Stomach (tissue), 9 donors: Measurements from ENCODE around the gene MEST. TPM values are rescaled to one million over a fixed set of nuclear protein-coding genes. Genes with fewer than 3 reads are reported as not detected.
"Not testable (repeated sequence)": the region's sequence is repeated elsewhere in the genome, so short reads cannot be mapped to it uniquely, and the experiment has no call there.

ENCODE experiments used
- DNase-seq, 2 donors: peaks; one replicate each; pipeline versions ENCODE4 v3.0.0 to v3.0.0-alpha.2; 2013 to 2019
- H3K27ac ChIP-seq, 5 donors: fragments of 200-600 bp in 4 of 5; sonication (generic) in 4 of 5; one replicate each; pipeline ENCODE4 v1.5.1; 2013 to 2019; ENCODE audit warnings: mild to moderate bottlenecking in 1 of 5, moderate library complexity in 1 of 5
- H3K27me3 ChIP-seq, 3 donors: fragments of 200-600 bp; sonication (generic); one replicate each; pipeline ENCODE4 v1.5.1; 2017 to 2019; ENCODE audit warnings: mixed run types in 1 of 3
- H3K36me3 ChIP-seq, 4 donors: fragments of 200-600 bp; sonication (generic); 1 replicate in 3 of 4; 2 replicates in 1 of 4; pipeline ENCODE4 v1.5.1; 2016 to 2019
- H3K4me1 ChIP-seq, 4 donors: fragments of 200-600 bp; sonication (generic); one replicate each; pipeline ENCODE4 v1.5.1; 2016 to 2019
- H3K4me3 ChIP-seq, 4 donors: fragments of 200-600 bp; sonication (generic) in 3 of 4; one replicate each; pipeline ENCODE4 v1.5.1; 2016 to 2019; ENCODE audit warnings: mild to moderate bottlenecking in 1 of 4
- H3K9me3 ChIP-seq, 4 donors: fragments of 200-600 bp; sonication (generic); one replicate each; pipeline ENCODE4 v1.5.1; 2016 to 2019
- CTCF ChIP-seq, 7 experiments: fragments of 450-650 bp in 4 of 7; fragments of 200-600 bp in 3 of 7; sonication (generic) in 3 of 7; IDR thresholded peaks; one replicate each; pipeline ENCODE4 v1.5.1; 2016 to 2019; ENCODE audit warnings: antibody characterized with exemption in 7 of 7, control low read depth in 2 of 7, mild to moderate bottlenecking in 1 of 7
- EP300 ChIP-seq: sonication (generic); formaldehyde crosslinking; IDR thresholded peaks from one replicate; pipeline ENCODE4 v1.6.1; 2017; ENCODE audit warnings: antibody characterized with exemption
- POLR2A ChIP-seq, 4 donors: fragments of 450-650 bp; IDR thresholded peaks; one replicate each; pipeline ENCODE4 v1.6.1; 2016; ENCODE audit warnings: antibody characterized with exemption in 4 of 4, control low read depth in 2 of 4, mild to moderate bottlenecking in 1 of 4, moderate library complexity in 1 of 4
- POLR2AphosphoS5 ChIP-seq, 3 donors: sonication (generic); formaldehyde crosslinking; IDR thresholded peaks; one replicate each; pipeline ENCODE4 v1.6.1; 2016; ENCODE audit warnings: antibody characterized with exemption in 3 of 3
- WGBS, 5 donors: extraction: QIAGEN DNeasy Blood & Tissue Kit in 3 of 5; methylation state at CpG; one replicate each; pipeline versions ENCODE4 v1.1.5 to v1.1.7; 2013 to 2018; 5-methylcytosine and 5-hydroxymethylcytosine counted together
- intact Hi-C: fragments of 100-400 bp; cut with DNase I; formaldehyde crosslinking; loops from one replicate; pipeline ENCODE4 v1.15.1; 2023; ENCODE audit warnings: low total_unique reads
- polyA plus RNA-seq, 3 donors: library from polyadenylated mRNA; stranded (reverse); fragments of 200-250 nt; gene quantifications; one replicate each; pipeline ENCODE4 v1.2.3, GENCODE V29; 2013
- total RNA-seq, 5 donors: library from RNA; depleted of rRNA; stranded (reverse); fragments of >200 nt; gene quantifications; one replicate each; pipeline versions ENCODE4 v1.1.0 to v1.2.3, GENCODE V29; 2014 to 2016
- donor health status: healthy with polysubstance abuse.
- donor health status: Bipolar disorder and iron deficiency.
- donor health status: healthy.

Gene MEST
- total and polyA plus RNA-seq, 8 donors, result 3.1 to 88.7 (median 4.9) TPM; not detected in 1

- Histone ChIP-seq H3K4me1 (no peaks in the 10 kb centered on the region), H3K4me3 (no peak overlapping the region), H3K27me3 (no peaks in the 10 kb centered on the region), H3K27ac (no peak overlapping the region), H3K36me3 (peaks cover 0 to 32% (median 27%) of the 10 kb centered on the region in 4 donors), H3K9me3 (no peaks in the 10 kb centered on the region)
- TF ChIP-seq EP300 (no peak), POLR2AphosphoS5 (IDR thresholded peaks at IDR 0.05) (no peak), CTCF (IDR thresholded peaks at IDR 0.05) (no peak), POLR2A (IDR thresholded peaks at IDR 0.05) (no peak)
- WGBS, 5 donors, result 73 to 88% (median 82%) methylated on average over 3 of the region's 3 CpGs
- no peak for DNase-seq
- intact Hi-C loops, result no loop called here
Measured at GRCh38 chr7:130515315-130516040, 23.6 kb downstream of the MEST start.

GRCh38 chr7:130521258-130521951 is 29.5 kb downstream of the MEST start:
- Histone ChIP-seq H3K9me3 (no peaks in the 10 kb centered on the region), H3K4me1 (no peaks in the 10 kb centered on the region), H3K27me3 (no peaks in the 10 kb centered on the region), H3K4me3 (no peak overlapping the region), H3K36me3 (peaks cover 0 to 25% (median 11%) of the 10 kb centered on the region in 4 donors), H3K27ac (no peak overlapping the region)
- TF ChIP-seq POLR2A (IDR thresholded peaks at IDR 0.05), result no peak
- no peak for TF ChIP-seq CTCF (IDR thresholded peaks at IDR 0.05)
- no peak for TF ChIP-seq POLR2AphosphoS5 (IDR thresholded peaks at IDR 0.05)
- DNase-seq, result no peak
- intact Hi-C loops, result no loop called here
- WGBS, 5 donors, result 71 to 84% (median 75%) methylated on average over 4 of the region's 4 CpGs

GRCh38 chr7:130523519-130524125 is 31.7 kb downstream of the MEST start:
- DNase-seq, intact Hi-C loops, H3K4me1 ChIP-seq, H3K9me3 ChIP-seq, H3K27ac ChIP-seq, H3K4me3 ChIP-seq, H3K27me3 ChIP-seq: not testable (repeated sequence)
- WGBS, 5 donors, result 84 to 93% (median 90%) methylated on average over 14 to 17 of the region's 17 CpGs
- H3K36me3 ChIP-seq, result peaks cover 0 to 21% (median 5%) of the 10 kb centered on the region in 4 donors

GRCh38 chr7:130524628-130525027 is 32.7 kb downstream of the MEST start:
- Histone ChIP-seq H3K4me1 (no peaks in the 10 kb centered on the region), H3K4me3 (no peak overlapping the region), H3K27ac (no peak overlapping the region), H3K36me3 (peaks cover 0 to 30% (median 6%) of the 10 kb centered on the region in 4 donors), H3K27me3 (no peaks in the 10 kb centered on the region), H3K9me3 (no peaks in the 10 kb centered on the region)
- intact Hi-C loops, result no loop called here
- TF ChIP-seq POLR2A (IDR thresholded peaks at IDR 0.05) (no peak), EP300 (no peak), POLR2AphosphoS5 (IDR thresholded peaks at IDR 0.05) (no peak), CTCF (IDR thresholded peaks at IDR 0.05) (no peak)
- DNase-seq, result no peak
- 89 to 93% (median 93%) methylated on average over 5 of the region's 5 CpGs for WGBS, 5 donors

GRCh38 chr7:130527752-130528355 is 36.0 kb downstream of the MEST start:
- H3K4me3 ChIP-seq, DNase-seq, H3K9me3 ChIP-seq, H3K4me1 ChIP-seq, H3K27ac ChIP-seq, intact Hi-C loops, H3K27me3 ChIP-seq: not testable (repeated sequence)
- WGBS, 5 donors, result 80 to 89% (median 87%) methylated on average over 15 to 17 of the region's 17 CpGs
- H3K36me3 ChIP-seq, result peaks cover 0 to 49% (median 26%) of the 10 kb centered on the region in 4 donors
